Esophagus squamous epithelium (tissue), 5 donors: ENCODE data around the gene PIK3R5. TPM values are rescaled to one million over a fixed set of nuclear protein-coding genes. Genes with fewer than 3 reads are reported as not detected.

Experiments
- DNase-seq: peaks from one replicate; lab custom pipeline; 2025; lab: John Stamatoyannopoulos, UW
- H3K27ac ChIP-seq, 4 donors: fragments of 200-600 bp; sonication (generic); one replicate each; pipeline ENCODE4 v1.5.1; 2016 to 2019; ENCODE audit warnings: mild to moderate bottlenecking in 1 of 4
- H3K27me3 ChIP-seq, 4 donors: fragments of 200-600 bp; sonication (generic); 1 replicate in 3 of 4; 2 replicates in 1 of 4; pipeline versions ENCODE4 v1.5.1 to v1.6.0; 2017 to 2021; ENCODE audit warnings: antibody characterized with exemption in 1 of 4
- H3K36me3 ChIP-seq, 3 donors: fragments of 200-600 bp; sonication (generic); one replicate each; pipeline ENCODE4 v1.5.1; 2016 to 2019
- H3K4me1 ChIP-seq, 3 donors: fragments of 200-600 bp; sonication (generic); one replicate each; pipeline ENCODE4 v1.5.1; 2017 to 2019
- H3K4me3 ChIP-seq, 4 donors: fragments of 200-600 bp; sonication (generic); 1 replicate in 3 of 4; 2 replicates in 1 of 4; pipeline ENCODE4 v1.5.1; 2016 to 2019; ENCODE audit warnings: mild to moderate bottlenecking in 2 of 4, moderate library complexity in 1 of 4
- H3K9me3 ChIP-seq, 3 donors: fragments of 200-600 bp; sonication (generic); one replicate each; pipeline ENCODE4 v1.5.1; 2016 to 2019
- CTCF ChIP-seq, 6 experiments: fragments of 450-650 bp in 4 of 6; fragments of 200-600 bp in 2 of 6; sonication (generic) in 2 of 6; IDR thresholded peaks; one replicate each; pipeline ENCODE4 v1.5.1; 2016 to 2019; ENCODE audit warnings: antibody characterized with exemption in 6 of 6, mild to moderate bottlenecking in 4 of 6, moderate library complexity in 4 of 6
- POLR2A ChIP-seq, 4 donors: fragments of 450-650 bp; IDR thresholded peaks; one replicate each; pipeline ENCODE4 v1.6.1; 2017; ENCODE audit warnings: antibody characterized with exemption in 4 of 4, mild to moderate bottlenecking in 4 of 4, moderate library complexity in 3 of 4
- WGBS, 2 donors: methylation state at CpG; one replicate each; pipeline ENCODE4 v1.1.5; 2018; 5-methylcytosine and 5-hydroxymethylcytosine counted together
- intact Hi-C: fragments of 100-400 bp; cut with DNase I; formaldehyde crosslinking; loops from one replicate; pipeline ENCODE4 v1.15.0; 2022
- total RNA-seq, 4 donors: library from RNA; depleted of rRNA; stranded (reverse); fragments of >200 nt; gene quantifications; one replicate each; pipeline ENCODE4 v1.1.0, GENCODE V29; 2016
- donor health status: DM: yes; HTN: yes; CAD: no.

The PIK3R5 gene
- total RNA-seq, 4 donors from 2014 or later = 1.8 to 8.8 (median 3.1) TPM

GRCh38 chr17:8884336-8884990 lies 81.0 kb downstream of the PIK3R5 start:
- Histone ChIP-seq H3K9me3 (no peaks in the 10 kb centered on the region), H3K4me3 (no peak overlapping the region), H3K36me3 (peaks cover 0 to 5% (median 0%) of the 10 kb centered on the region in 3 donors), H3K27ac (no peak overlapping the region), H3K27me3 (no peaks in the 10 kb centered on the region), H3K4me1 (no peaks in the 10 kb centered on the region)
- 88 to 89% methylated on average over 15 to 16 of the region's 16 CpGs for WGBS, 2 donors
- intact Hi-C loops = no loop called here
- no peak for DNase-seq
- TF ChIP-seq CTCF (IDR thresholded peaks at IDR 0.05) = no peak
- no peak for TF ChIP-seq POLR2A (IDR thresholded peaks at IDR 0.05)

GRCh38 chr17:8883353-8883752 lies 82.2 kb downstream of the PIK3R5 start:
- WGBS, 2 donors = 89 to 95% methylated on average over 4 of the region's 4 CpGs
- peaks cover 0 to 4% (median 0%) of the 10 kb centered on the region in 3 donors for H3K36me3 ChIP-seq
- no peaks in the 10 kb centered on the region for H3K27me3 ChIP-seq
- TF ChIP-seq CTCF (IDR thresholded peaks at IDR 0.05) (no peak), POLR2A (IDR thresholded peaks at IDR 0.05) (no peak)
- DNase-seq = no peak
- intact Hi-C loops = no loop called here
- H3K4me3 ChIP-seq = no peak overlapping the region
- H3K27ac ChIP-seq = no peak overlapping the region
- no peaks in the 10 kb centered on the region for H3K9me3 ChIP-seq
- no peaks in the 10 kb centered on the region for H3K4me1 ChIP-seq

GRCh38 chr17:8881606-8882005 lies 83.9 kb downstream of the PIK3R5 start:
- intact Hi-C loops = no loop called here
- no peak overlapping the region for H3K4me3 ChIP-seq
- H3K36me3 ChIP-seq = no peaks in the 10 kb centered on the region
- DNase-seq = no peak
- no peaks in the 10 kb centered on the region for H3K27me3 ChIP-seq
- no peak for TF ChIP-seq CTCF (IDR thresholded peaks at IDR 0.05)
- TF ChIP-seq POLR2A (IDR thresholded peaks at IDR 0.05) = no peak
- H3K27ac ChIP-seq = no peak overlapping the region
- no peaks in the 10 kb centered on the region for H3K4me1 ChIP-seq
- 97 to 100% methylated on average over 2 to 6 of the region's 7 CpGs for WGBS, 2 donors
- no peaks in the 10 kb centered on the region for H3K9me3 ChIP-seq

- H3K9me3 ChIP-seq = no peaks in the 10 kb centered on the region
- H3K36me3 ChIP-seq = no peaks in the 10 kb centered on the region
- H3K27me3 ChIP-seq = peaks cover 0 to 11% (median 0%) of the 10 kb centered on the region in 4 donors
- no peak for DNase-seq
- no peak overlapping the region for H3K27ac ChIP-seq
- intact Hi-C loops = no loop called here
- no peak overlapping the region for H3K4me3 ChIP-seq
- H3K4me1 ChIP-seq = no peaks in the 10 kb centered on the region
- 81% methylated on average over 3 of the region's 7 CpGs; no CpG with 5 or more reads in 1 of the 2 donors for WGBS, 2 donors
- TF ChIP-seq CTCF (IDR thresholded peaks at IDR 0.05) = no peak
- TF ChIP-seq POLR2A (IDR thresholded peaks at IDR 0.05) = no peak
Measured at GRCh38 chr17:8880466-8880865, 85.0 kb downstream of the PIK3R5 start.

- Histone ChIP-seq H3K4me3 (no peak overlapping the region), H3K27me3 (peaks cover 0 to 21% (median 0%) of the 10 kb centered on the region in 4 donors), H3K9me3 (no peaks in the 10 kb centered on the region), H3K27ac (no peak overlapping the region), H3K36me3 (no peaks in the 10 kb centered on the region), H3K4me1 (no peaks in the 10 kb centered on the region)
- no peak for TF ChIP-seq POLR2A (IDR thresholded peaks at IDR 0.05)
- no peak for TF ChIP-seq CTCF (IDR thresholded peaks at IDR 0.05)
- intact Hi-C loops = no loop called here
- WGBS, 2 donors = 73 to 78% methylated on average over 2 to 6 of the region's 7 CpGs
- no peak for DNase-seq
Measured at GRCh38 chr17:8879410-8879809, 86.1 kb downstream of the PIK3R5 start.
